HCT116 (cell line): ENCODE results near the gene IGDCC3. TPM values are rescaled to one million over a fixed set of nuclear protein-coding genes. Genes with fewer than 3 reads are reported as not detected.

Experiments
- total RNA-seq: library from RNA; stranded (reverse); gene quantifications from one replicate; pipeline ENCODE4 v1.2.1, GENCODE V29; 2021; ENCODE audit not compliant: unreplicated experiment

IGDCC3 gene
- total RNA-seq, 1 experiment from 2014 or later = 0.44 TPM

Other genes starting within 250 kb of the IGDCC3 start
- gene PDCD7, start 244.2 kb downstream of the IGDCC3 start, total RNA-seq = 31.6 TPM
- gene CLPX, start 192.7 kb downstream of the IGDCC3 start, total RNA-seq = 64.1 TPM
- not detected for gene CILP, start 166.5 kb downstream of the IGDCC3 start, total RNA-seq
- gene PARP16, start 91.1 kb downstream of the IGDCC3 start, total RNA-seq = 9.7 TPM
- not detected for gene RNU5A-1, start 82.0 kb downstream of the IGDCC3 start, total RNA-seq
- not detected for gene RNU5B-1, start 73.3 kb downstream of the IGDCC3 start, total RNA-seq
- 1.2 TPM for gene IGDCC4, start 44.9 kb upstream of the IGDCC3 start, total RNA-seq
- 27.1 TPM for gene DPP8, start 139.7 kb upstream of the IGDCC3 start, total RNA-seq
- gene HACD3, start 152.5 kb upstream of the IGDCC3 start, total RNA-seq = 57.5 TPM
- 50.1 TPM for gene INTS14, start 233.1 kb upstream of the IGDCC3 start, total RNA-seq
- gene SLC24A1, start 243.9 kb upstream of the IGDCC3 start, total RNA-seq = 15.9 TPM